Measurements from ENCODE around the gene DBF4. TPM values are rescaled to one million over a fixed set of nuclear protein-coding genes. Genes with fewer than 3 reads are reported as not detected.

DBF4 gene
- total RNA-seq, 1 experiment from 2014 or later = 55.4 TPM

DNA sequence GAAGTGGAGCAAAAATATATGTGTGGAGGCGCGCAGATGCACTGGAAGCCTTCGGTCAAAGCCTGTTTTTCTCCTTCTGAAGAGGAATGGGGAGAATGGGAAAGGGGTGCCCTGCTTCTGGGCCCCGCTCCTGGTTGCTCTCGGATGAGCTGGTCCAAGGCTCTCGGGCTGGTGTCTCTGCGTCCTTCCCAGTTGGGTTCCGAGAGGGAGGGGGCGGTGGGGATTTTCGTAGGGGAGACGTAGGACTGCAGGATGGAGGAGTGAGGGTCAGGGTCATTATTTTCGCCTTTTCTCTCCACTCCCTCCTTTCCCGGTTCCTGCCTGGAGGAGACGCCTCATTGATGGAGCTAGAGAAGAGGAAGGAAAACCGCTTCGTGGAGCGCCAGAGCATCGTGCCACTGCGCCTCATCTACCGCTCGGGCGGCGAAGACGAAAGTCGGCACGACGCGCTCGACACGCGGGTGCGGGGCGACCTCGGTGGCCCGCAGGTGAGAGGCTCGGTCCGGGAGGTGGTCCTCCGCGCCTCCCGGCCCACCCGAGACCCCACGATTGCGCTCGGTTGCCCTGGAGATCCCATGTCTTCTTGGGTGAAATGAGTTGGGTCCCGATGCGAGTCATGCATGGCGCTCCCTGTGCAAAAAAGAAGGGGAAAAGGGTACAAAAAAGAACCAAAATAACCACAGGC is 58.5 kb downstream of the DBF4 start (continued):
- TF ChIP-seq NFYB (CRISPR knock-in tag; conservative IDR thresholded peaks at IDR 0.05; ENCODE audit: low read depth) (no peak), SMAD3 (CRISPR knock-in tag; IDR thresholded peaks at IDR 0.05; ENCODE audit: borderline replicate concordance) (no peak)
- TF ChIP-seq, protein P1, sequence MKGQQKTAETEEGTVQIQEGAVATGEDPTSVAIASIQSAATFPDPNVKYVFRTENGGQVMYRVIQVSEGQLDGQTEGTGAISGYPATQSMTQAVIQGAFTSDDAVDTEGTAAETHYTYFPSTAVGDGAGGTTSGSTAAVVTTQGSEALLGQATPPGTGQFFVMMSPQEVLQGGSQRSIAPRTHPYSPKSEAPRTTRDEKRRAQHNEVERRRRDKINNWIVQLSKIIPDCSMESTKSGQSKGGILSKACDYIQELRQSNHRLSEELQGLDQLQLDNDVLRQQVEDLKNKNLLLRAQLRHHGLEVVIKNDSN (CRISPR knock-in tag; IDR thresholded peaks at IDR 0.05) = no peak
- TF ChIP-seq, protein P2, sequence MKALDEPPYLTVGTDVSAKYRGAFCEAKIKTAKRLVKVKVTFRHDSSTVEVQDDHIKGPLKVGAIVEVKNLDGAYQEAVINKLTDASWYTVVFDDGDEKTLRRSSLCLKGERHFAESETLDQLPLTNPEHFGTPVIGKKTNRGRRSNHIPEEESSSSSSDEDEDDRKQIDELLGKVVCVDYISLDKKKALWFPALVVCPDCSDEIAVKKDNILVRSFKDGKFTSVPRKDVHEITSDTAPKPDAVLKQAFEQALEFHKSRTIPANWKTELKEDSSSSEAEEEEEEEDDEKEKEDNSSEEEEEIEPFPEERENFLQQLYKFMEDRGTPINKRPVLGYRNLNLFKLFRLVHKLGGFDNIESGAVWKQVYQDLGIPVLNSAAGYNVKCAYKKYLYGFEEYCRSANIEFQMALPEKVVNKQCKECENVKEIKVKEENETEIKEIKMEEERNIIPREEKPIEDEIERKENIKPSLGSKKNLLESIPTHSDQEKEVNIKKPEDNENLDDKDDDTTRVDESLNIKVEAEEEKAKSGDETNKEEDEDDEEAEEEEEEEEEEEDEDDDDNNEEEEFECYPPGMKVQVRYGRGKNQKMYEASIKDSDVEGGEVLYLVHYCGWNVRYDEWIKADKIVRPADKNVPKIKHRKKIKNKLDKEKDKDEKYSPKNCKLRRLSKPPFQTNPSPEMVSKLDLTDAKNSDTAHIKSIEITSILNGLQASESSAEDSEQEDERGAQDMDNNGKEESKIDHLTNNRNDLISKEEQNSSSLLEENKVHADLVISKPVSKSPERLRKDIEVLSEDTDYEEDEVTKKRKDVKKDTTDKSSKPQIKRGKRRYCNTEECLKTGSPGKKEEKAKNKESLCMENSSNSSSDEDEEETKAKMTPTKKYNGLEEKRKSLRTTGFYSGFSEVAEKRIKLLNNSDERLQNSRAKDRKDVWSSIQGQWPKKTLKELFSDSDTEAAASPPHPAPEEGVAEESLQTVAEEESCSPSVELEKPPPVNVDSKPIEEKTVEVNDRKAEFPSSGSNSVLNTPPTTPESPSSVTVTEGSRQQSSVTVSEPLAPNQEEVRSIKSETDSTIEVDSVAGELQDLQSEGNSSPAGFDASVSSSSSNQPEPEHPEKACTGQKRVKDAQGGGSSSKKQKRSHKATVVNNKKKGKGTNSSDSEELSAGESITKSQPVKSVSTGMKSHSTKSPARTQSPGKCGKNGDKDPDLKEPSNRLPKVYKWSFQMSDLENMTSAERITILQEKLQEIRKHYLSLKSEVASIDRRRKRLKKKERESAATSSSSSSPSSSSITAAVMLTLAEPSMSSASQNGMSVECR (CRISPR knock-in tag; IDR thresholded peaks at IDR 0.05; ENCODE audit: borderline replicate concordance) = no peak

DNA sequence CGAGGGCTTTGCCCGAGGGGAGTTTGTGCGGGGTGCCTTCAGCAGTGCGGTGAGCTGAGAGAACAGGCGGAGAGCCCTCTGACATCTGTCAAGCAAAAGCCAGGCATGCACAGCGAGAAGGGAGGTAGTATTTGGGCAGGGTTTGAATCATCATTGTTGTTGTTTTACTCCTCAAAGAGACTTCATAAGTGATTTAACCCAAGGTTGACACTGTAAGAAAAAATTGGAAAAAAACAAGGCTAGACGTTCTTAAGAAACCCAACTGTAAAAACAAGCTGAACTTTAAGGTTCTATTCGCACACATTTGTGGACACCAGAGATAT is 59.1 kb downstream of the DBF4 start:
- Mint-ChIP-seq H3K36me3 (peaks cover 11% of the 10 kb centered on the region), H3K9me3 (no peaks in the 10 kb centered on the region), H3K27ac (no peak overlapping the region), H3K27me3 (ENCODE audit: low read depth) (peaks cover 12% of the 10 kb centered on the region), H3K4me3 (peak overlapping the region; percentile 91), H3K4me1 (peaks cover 8% of the 10 kb centered on the region)
- DNase-seq (ENCODE audit: low spot score) (no peak), ATAC-seq (no peak)
- ChIA-PET POLR2A (interaction anchor here (0.9 kb wide), 1 partner anchor 9 kb away, joined by 4 read pairs; no protein-coding TSS in a partner anchor), CTCF (interaction anchor here (1.2 to 1.5 kb wide), 3 partner anchors 9 to 282 kb away, joined by 3 to 5 read pairs (median 4); no protein-coding TSS in a partner anchor)
- TF ChIP-seq, protein P3, sequence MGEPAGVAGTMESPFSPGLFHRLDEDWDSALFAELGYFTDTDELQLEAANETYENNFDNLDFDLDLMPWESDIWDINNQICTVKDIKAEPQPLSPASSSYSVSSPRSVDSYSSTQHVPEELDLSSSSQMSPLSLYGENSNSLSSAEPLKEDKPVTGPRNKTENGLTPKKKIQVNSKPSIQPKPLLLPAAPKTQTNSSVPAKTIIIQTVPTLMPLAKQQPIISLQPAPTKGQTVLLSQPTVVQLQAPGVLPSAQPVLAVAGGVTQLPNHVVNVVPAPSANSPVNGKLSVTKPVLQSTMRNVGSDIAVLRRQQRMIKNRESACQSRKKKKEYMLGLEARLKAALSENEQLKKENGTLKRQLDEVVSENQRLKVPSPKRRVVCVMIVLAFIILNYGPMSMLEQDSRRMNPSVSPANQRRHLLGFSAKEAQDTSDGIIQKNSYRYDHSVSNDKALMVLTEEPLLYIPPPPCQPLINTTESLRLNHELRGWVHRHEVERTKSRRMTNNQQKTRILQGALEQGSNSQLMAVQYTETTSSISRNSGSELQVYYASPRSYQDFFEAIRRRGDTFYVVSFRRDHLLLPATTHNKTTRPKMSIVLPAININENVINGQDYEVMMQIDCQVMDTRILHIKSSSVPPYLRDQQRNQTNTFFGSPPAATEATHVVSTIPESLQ (CRISPR knock-in tag; IDR thresholded peaks at IDR 0.05) = no peak
- TF ChIP-seq, protein P4, sequence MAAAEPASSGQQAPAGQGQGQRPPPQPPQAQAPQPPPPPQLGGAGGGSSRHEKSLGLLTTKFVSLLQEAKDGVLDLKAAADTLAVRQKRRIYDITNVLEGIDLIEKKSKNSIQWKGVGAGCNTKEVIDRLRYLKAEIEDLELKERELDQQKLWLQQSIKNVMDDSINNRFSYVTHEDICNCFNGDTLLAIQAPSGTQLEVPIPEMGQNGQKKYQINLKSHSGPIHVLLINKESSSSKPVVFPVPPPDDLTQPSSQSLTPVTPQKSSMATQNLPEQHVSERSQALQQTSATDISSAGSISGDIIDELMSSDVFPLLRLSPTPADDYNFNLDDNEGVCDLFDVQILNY (CRISPR knock-in tag; IDR thresholded peaks at IDR 0.05) = no peak
- no peak for TF ChIP-seq GRHL2 (CRISPR knock-in tag; IDR thresholded peaks at IDR 0.05; ENCODE audit: insufficient replicate concordance, severe bottlenecking)
- TF ChIP-seq TEAD4 (CRISPR knock-in tag; IDR thresholded peaks at IDR 0.05) = no peak
- TF ChIP-seq OVOL2 (CRISPR knock-in tag; IDR thresholded peaks at IDR 0.05; ENCODE audit: borderline replicate concordance) = no peak

DNA sequence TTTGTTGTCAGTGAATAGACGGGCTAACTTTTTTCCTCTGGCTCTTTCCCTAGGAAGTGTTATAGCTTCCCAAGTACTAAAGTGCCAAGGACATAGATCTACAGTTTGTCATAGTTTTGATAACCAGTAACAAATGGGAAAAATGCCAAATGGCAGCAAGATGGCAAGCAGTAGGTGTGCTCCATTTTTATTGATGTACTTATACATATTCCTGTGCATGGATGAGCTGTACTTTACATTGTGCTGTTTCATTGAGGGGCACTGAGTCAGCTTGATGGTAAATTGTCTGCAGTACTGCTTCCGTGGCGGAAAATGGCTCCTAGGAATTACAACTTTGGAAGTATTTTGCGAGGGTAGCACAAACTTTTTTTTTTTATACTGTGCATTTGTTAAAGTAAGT is 64.8 kb downstream of the DBF4 start:
- CTCF ChIA-PET = no interaction called here
- TF ChIP-seq, protein P5, sequence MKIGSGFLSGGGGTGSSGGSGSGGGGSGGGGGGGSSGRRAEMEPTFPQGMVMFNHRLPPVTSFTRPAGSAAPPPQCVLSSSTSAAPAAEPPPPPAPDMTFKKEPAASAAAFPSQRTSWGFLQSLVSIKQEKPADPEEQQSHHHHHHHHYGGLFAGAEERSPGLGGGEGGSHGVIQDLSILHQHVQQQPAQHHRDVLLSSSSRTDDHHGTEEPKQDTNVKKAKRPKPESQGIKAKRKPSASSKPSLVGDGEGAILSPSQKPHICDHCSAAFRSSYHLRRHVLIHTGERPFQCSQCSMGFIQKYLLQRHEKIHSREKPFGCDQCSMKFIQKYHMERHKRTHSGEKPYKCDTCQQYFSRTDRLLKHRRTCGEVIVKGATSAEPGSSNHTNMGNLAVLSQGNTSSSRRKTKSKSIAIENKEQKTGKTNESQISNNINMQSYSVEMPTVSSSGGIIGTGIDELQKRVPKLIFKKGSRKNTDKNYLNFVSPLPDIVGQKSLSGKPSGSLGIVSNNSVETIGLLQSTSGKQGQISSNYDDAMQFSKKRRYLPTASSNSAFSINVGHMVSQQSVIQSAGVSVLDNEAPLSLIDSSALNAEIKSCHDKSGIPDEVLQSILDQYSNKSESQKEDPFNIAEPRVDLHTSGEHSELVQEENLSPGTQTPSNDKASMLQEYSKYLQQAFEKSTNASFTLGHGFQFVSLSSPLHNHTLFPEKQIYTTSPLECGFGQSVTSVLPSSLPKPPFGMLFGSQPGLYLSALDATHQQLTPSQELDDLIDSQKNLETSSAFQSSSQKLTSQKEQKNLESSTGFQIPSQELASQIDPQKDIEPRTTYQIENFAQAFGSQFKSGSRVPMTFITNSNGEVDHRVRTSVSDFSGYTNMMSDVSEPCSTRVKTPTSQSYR (CRISPR knock-in tag; IDR thresholded peaks at IDR 0.05) = no peak
- no peak for TF ChIP-seq ZNF121 (CRISPR knock-in tag; IDR thresholded peaks at IDR 0.05)
- TF ChIP-seq SP1 (CRISPR knock-in tag; conservative IDR thresholded peaks at IDR 0.05) = no peak
- no peak for TF ChIP-seq NR3C1 (CRISPR knock-in tag; conservative IDR thresholded peaks at IDR 0.05; ENCODE audit: low read depth)
- TF ChIP-seq, protein P6, sequence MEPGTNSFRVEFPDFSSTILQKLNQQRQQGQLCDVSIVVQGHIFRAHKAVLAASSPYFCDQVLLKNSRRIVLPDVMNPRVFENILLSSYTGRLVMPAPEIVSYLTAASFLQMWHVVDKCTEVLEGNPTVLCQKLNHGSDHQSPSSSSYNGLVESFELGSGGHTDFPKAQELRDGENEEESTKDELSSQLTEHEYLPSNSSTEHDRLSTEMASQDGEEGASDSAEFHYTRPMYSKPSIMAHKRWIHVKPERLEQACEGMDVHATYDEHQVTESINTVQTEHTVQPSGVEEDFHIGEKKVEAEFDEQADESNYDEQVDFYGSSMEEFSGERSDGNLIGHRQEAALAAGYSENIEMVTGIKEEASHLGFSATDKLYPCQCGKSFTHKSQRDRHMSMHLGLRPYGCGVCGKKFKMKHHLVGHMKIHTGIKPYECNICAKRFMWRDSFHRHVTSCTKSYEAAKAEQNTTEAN (CRISPR knock-in tag; IDR thresholded peaks at IDR 0.05) = no peak
- TF ChIP-seq, protein P7, sequence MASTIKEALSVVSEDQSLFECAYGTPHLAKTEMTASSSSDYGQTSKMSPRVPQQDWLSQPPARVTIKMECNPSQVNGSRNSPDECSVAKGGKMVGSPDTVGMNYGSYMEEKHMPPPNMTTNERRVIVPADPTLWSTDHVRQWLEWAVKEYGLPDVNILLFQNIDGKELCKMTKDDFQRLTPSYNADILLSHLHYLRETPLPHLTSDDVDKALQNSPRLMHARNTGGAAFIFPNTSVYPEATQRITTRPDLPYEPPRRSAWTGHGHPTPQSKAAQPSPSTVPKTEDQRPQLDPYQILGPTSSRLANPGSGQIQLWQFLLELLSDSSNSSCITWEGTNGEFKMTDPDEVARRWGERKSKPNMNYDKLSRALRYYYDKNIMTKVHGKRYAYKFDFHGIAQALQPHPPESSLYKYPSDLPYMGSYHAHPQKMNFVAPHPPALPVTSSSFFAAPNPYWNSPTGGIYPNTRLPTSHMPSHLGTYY (CRISPR knock-in tag; IDR thresholded peaks at IDR 0.05) = no peak
- TF ChIP-seq ESRRA (CRISPR knock-in tag; IDR thresholded peaks at IDR 0.05; ENCODE audit: borderline replicate concordance) = no peak
- TF ChIP-seq OVOL2 (CRISPR knock-in tag; IDR thresholded peaks at IDR 0.05; ENCODE audit: borderline replicate concordance) = no peak
- no peak for TF ChIP-seq ZNF317 (CRISPR knock-in tag; IDR thresholded peaks at IDR 0.05; ENCODE audit: borderline replicate concordance, low read depth)
- no peak for TF ChIP-seq PRRX2 (CRISPR knock-in tag; IDR thresholded peaks at IDR 0.05)
- no peak for ATAC-seq
- POLR2A ChIA-PET = interaction anchor here (0.6 kb wide), 1 partner anchor 1561 kb away, joined by 5 read pairs; no protein-coding TSS in a partner anchor
- DNase-seq (ENCODE audit: low spot score) = no peak
- Mint-ChIP-seq H3K36me3 (peaks cover 11% of the 10 kb centered on the region), H3K4me3 (no peak overlapping the region), H3K27ac (no peak overlapping the region), H3K27me3 (ENCODE audit: low read depth) (no peaks in the 10 kb centered on the region), H3K4me1 (no peaks in the 10 kb centered on the region), H3K9me3 (no peaks in the 10 kb centered on the region)
